IMR-90 (cell line): Measurements from ENCODE around the gene CAST. TPM values are rescaled to one million over a fixed set of nuclear protein-coding genes. Genes with fewer than 3 reads are reported as not detected.

ENCODE experiments used
- ATAC-seq: fragments of 200-7000 bp; cut with Tn5 transposase; 2 replicates; pipeline ENCODE4 v1.9.1; 2020; ENCODE audit warnings: low read depth, mild to moderate bottlenecking, moderate library complexity
- BruUV-seq: library from RNA; stranded (reverse); fragments of 400-500 nt; replicated peaks from 2 replicates; lab custom pipeline; 2021; lab: Mats Ljungman, UMichigan
- CTCF ChIA-PET: fragments of 300-600 bp; formaldehyde crosslinking; extraction: SDS; loops from one replicate; lab custom pipeline; 2021; ENCODE audit warnings: antibody characterized with exemption; lab: Yijun Ruan, JAX
- POLR2A ChIA-PET: fragments of 300-600 bp; sonication (Branson Sonifier 250); formaldehyde crosslinking; loops from one replicate; lab custom pipeline; 2022; ENCODE audit warnings: antibody characterized with exemption; ENCODE audit not compliant: unreplicated experiment; lab: Charles Lee
- DNase-seq: peaks from one replicate; pipeline ENCODE4 v3.0.0; 2013
- H2AFZ ChIP-seq: replicated peaks from 2 replicates; pipeline ENCODE3; 2013; ENCODE audit warnings: low read length, mild to moderate bottlenecking; ENCODE audit not compliant: poor library complexity
- H2AK5ac ChIP-seq: 2 replicates; pipeline ENCODE4 v1.6.1; 2013; ENCODE audit warnings: low read depth, low read length, inconsistent platforms
- H2AK9ac ChIP-seq: replicated peaks from 2 replicates; pipeline ENCODE3; 2013; ENCODE audit warnings: mild to moderate bottlenecking, low read depth, low read length, moderate library complexity; ENCODE audit not compliant: poor library complexity
- H2BK120ac ChIP-seq: 2 replicates; pipeline ENCODE4 v1.6.1; 2013; ENCODE audit warnings: low read depth, low read length, inconsistent platforms
- H2BK15ac ChIP-seq: 3 replicates; pipeline ENCODE4 v1.6.1; 2013; ENCODE audit warnings: low read depth, low read length, inconsistent platforms
- H2BK20ac ChIP-seq: 2 replicates; pipeline ENCODE4 v1.6.1; 2013; ENCODE audit warnings: low read depth, mild to moderate bottlenecking, inconsistent platforms, low read length, moderate library complexity
- H2BK5ac ChIP-seq: 2 replicates; pipeline ENCODE4 v1.6.1; 2013; ENCODE audit warnings: mild to moderate bottlenecking, low read depth, low read length, inconsistent platforms; ENCODE audit not compliant: poor library complexity, severe bottlenecking
- H3K14ac ChIP-seq: replicated peaks from 2 replicates; pipeline ENCODE4 v1.6.1; 2013; ENCODE audit warnings: low read depth, low read length, inconsistent platforms
- H3K18ac ChIP-seq: 2 replicates; pipeline ENCODE4 v1.6.1; 2013; ENCODE audit warnings: low read depth, low read length, control low read depth
- H3K23ac ChIP-seq: 2 replicates; pipeline ENCODE4 v1.6.1; 2013; ENCODE audit warnings: low read depth, low read length, inconsistent platforms
- H3K27ac ChIP-seq: 2 replicates; pipeline ENCODE4 v1.5.1; 2013; ENCODE audit warnings: mild to moderate bottlenecking, control low read depth, low read length; ENCODE audit not compliant: insufficient read depth
- H3K27me3 ChIP-seq: 2 replicates; pipeline ENCODE4 v1.6.1; 2013; ENCODE audit warnings: low read length; ENCODE audit not compliant: control insufficient read depth, insufficient read depth
- H3K36me3 ChIP-seq: 2 replicates; pipeline ENCODE4 v1.6.1; 2013; ENCODE audit warnings: low read length, mixed read lengths; ENCODE audit not compliant: control insufficient read depth, insufficient read depth
- H3K4ac ChIP-seq: 2 replicates; pipeline ENCODE4 v1.6.1; 2013; ENCODE audit warnings: low read depth, low read length, inconsistent platforms
- H3K4me1 ChIP-seq: 2 replicates; pipeline ENCODE4 v1.6.1; 2013; ENCODE audit warnings: low read length, mixed read lengths; ENCODE audit not compliant: control insufficient read depth, insufficient read depth
- H3K4me2 ChIP-seq: 2 replicates; pipeline ENCODE4 v1.6.1; 2013; ENCODE audit warnings: low read depth, mild to moderate bottlenecking, control low read depth, low read length, moderate library complexity
- H3K4me3 ChIP-seq: 2 replicates; pipeline ENCODE4 v1.5.1; 2013; ENCODE audit warnings: low read depth, mild to moderate bottlenecking, control low read depth, low read length, moderate library complexity; ENCODE audit not compliant: insufficient read depth
- H3K56ac ChIP-seq: 2 replicates; pipeline ENCODE4 v1.6.1; 2013; ENCODE audit warnings: low read length, inconsistent platforms; ENCODE audit not compliant: insufficient read depth; ENCODE audit errors: extremely low read depth
- H3K79me1 ChIP-seq, 2 experiments: 2 replicates each; pipeline ENCODE4 v1.6.1; 2013; ENCODE audit warnings: low read length in 2 of 2, inconsistent platforms in 1 of 2, low read depth in 1 of 2
- H3K9ac ChIP-seq: 2 replicates; pipeline ENCODE4 v1.6.1; 2013; ENCODE audit warnings: low read depth, low read length, control low read depth
- H3K9me1 ChIP-seq: 2 replicates; pipeline ENCODE4 v1.6.1; 2013; ENCODE audit warnings: low read length, inconsistent platforms; ENCODE audit not compliant: insufficient read depth
- H3K9me3 ChIP-seq: 2 replicates; pipeline ENCODE4 v1.6.1; 2013; ENCODE audit warnings: low read length; ENCODE audit not compliant: control insufficient read depth, insufficient read depth
- H4K20me1 ChIP-seq: 2 replicates; pipeline ENCODE4 v1.6.1; 2013; ENCODE audit warnings: low read length, inconsistent platforms; ENCODE audit not compliant: insufficient read depth
- H4K5ac ChIP-seq: 2 replicates; pipeline ENCODE4 v1.6.1; 2013; ENCODE audit warnings: mild to moderate bottlenecking, low read depth, low read length, control low read depth
- H4K8ac ChIP-seq, 2 experiments: 2 replicates each; pipeline ENCODE4 v1.6.1; 2013; ENCODE audit warnings: low read depth in 2 of 2, low read length in 2 of 2, control low read depth in 1 of 2, inconsistent platforms in 1 of 2
- H4K91ac ChIP-seq: 2 replicates; pipeline ENCODE4 v1.6.1; 2013; ENCODE audit warnings: low read depth, low read length, inconsistent platforms; ENCODE audit not compliant: insufficient read depth
- BHLHE40 ChIP-seq: fragments of 150-350 bp; IDR thresholded peaks from 2 replicates; pipeline ENCODE4 v1.6.1; 2016; ENCODE audit warnings: mild to moderate bottlenecking, low read depth, low read length
- CEBPB ChIP-seq: IDR thresholded peaks from 2 replicates; pipeline ENCODE4 v1.6.1; 2012; ENCODE audit warnings: low read depth, low read length, improper control_type of control experiment
- CHD1 ChIP-seq: IDR thresholded peaks from 2 replicates; pipeline ENCODE4 v1.6.1; 2012; ENCODE audit warnings: low read depth, low read length, improper control_type of control experiment
- FOS ChIP-seq: fragments of 150-350 bp; IDR thresholded peaks from 2 replicates; pipeline ENCODE4 v1.6.1; 2016; ENCODE audit warnings: low read depth, low read length
- MAFK ChIP-seq: IDR thresholded peaks from 2 replicates; pipeline ENCODE4 v1.6.1; 2012; ENCODE audit warnings: low read depth, low read length, improper control_type of control experiment
- MAZ ChIP-seq: IDR thresholded peaks from 2 replicates; pipeline ENCODE4 v1.6.1; 2012; ENCODE audit warnings: low read depth, mild to moderate bottlenecking, low read length, improper control_type of control experiment, moderate library complexity, borderline replicate concordance
- MXI1 ChIP-seq: IDR thresholded peaks from 2 replicates; pipeline ENCODE4 v1.6.1; 2012; ENCODE audit warnings: low read depth, mild to moderate bottlenecking, low read length, moderate library complexity, borderline replicate concordance
- NFE2L2 ChIP-seq: fragments of 150-350 bp; IDR thresholded peaks from 2 replicates; pipeline ENCODE4 v1.6.1; 2016; ENCODE audit warnings: low read depth, mild to moderate bottlenecking, low read length
- POLR2A ChIP-seq: IDR thresholded peaks from 2 replicates; pipeline ENCODE4 v1.6.1; 2012; ENCODE audit warnings: mild to moderate bottlenecking, low read depth, low read length
- RAD21 ChIP-seq: IDR thresholded peaks from 2 replicates; pipeline ENCODE4 v1.6.1; 2012; ENCODE audit warnings: low read length, improper control_type of control experiment
- RCOR1 ChIP-seq: IDR thresholded peaks from 2 replicates; pipeline ENCODE4 v1.6.1; 2012; ENCODE audit warnings: mild to moderate bottlenecking, low read length, improper control_type of control experiment; ENCODE audit not compliant: insufficient replicate concordance
- RFX5 ChIP-seq: IDR thresholded peaks from 2 replicates; pipeline ENCODE4 v1.8.0; 2012; ENCODE audit warnings: low read depth, mild to moderate bottlenecking, low read length, moderate library complexity
- SMC3 ChIP-seq: fragments of 150-350 bp; IDR thresholded peaks from 2 replicates; pipeline ENCODE4 v1.6.1; 2016; ENCODE audit warnings: low read depth, mild to moderate bottlenecking, antibody characterized with exemption, low read length, moderate library complexity
- WGBS, 2 experiments: methylation state at CpG; one replicate each; pipeline versions ENCODE4 v1.1.5 to v1.1.7; 2013; ENCODE audit warnings: missing lambda C conversion rate in 2 of 2; ENCODE audit not compliant: insufficient read length in 1 of 2; ENCODE audit errors: extremely low coverage in 2 of 2; 5-methylcytosine and 5-hydroxymethylcytosine counted together
- dilution Hi-C: fragments of 300-500 bp; cut with HindIII; formaldehyde crosslinking; loops from one replicate; pipeline ENCODE4 v1.14.3; 2018; ENCODE audit warnings: low sequenced_read_pairs; ENCODE audit not compliant: unreplicated experiment
- in situ Hi-C: fragments of 300-500 bp; cut with MboI; formaldehyde crosslinking; loops from 3 replicates; pipeline ENCODE4 v1.14.3; 2019; ENCODE audit warnings: low sequenced_read_pairs, inconsistent platforms, mixed read lengths
- intact Hi-C: fragments of 100-400 bp; cut with micrococcal nuclease; formaldehyde crosslinking; loops from 2 replicates; pipeline ENCODE4 v1.10.0; 2022
- polyA plus RNA-seq, 3 experiments: library from polyadenylated mRNA; depleted of rRNA; stranded (reverse); fragments of >200 nt; gene quantifications; 2 replicates each; pipeline ENCODE4 v1.2.3, GENCODE V29; 2012; ENCODE audit warnings: low replicate concordance in 1 of 3
- total RNA-seq: library from RNA; depleted of rRNA; stranded (reverse); fragments of >200 nt; gene quantifications from 2 replicates; pipeline ENCODE4 v1.2.3, GENCODE V29; 2012
- TF ChIP-seq, protein P1 (sequence below): conservative IDR thresholded peaks from 2 replicates; pipeline ENCODE4 v1.5.1; 2012; ENCODE audit warnings: mild to moderate bottlenecking, low read depth, low read length, improper control_type of control experiment
- TF ChIP-seq, protein P2 (sequence below): fragments of 150-350 bp; IDR thresholded peaks from 2 replicates; pipeline ENCODE4 v1.6.1; 2016; ENCODE audit warnings: low read depth, mild to moderate bottlenecking, low read length, moderate library complexity, borderline replicate concordance

CAST gene
- total and polyA plus RNA-seq, 2 of the 4 experiments (the other 2 are of a cell fraction) = 91.3 to 128 TPM

DNA sequence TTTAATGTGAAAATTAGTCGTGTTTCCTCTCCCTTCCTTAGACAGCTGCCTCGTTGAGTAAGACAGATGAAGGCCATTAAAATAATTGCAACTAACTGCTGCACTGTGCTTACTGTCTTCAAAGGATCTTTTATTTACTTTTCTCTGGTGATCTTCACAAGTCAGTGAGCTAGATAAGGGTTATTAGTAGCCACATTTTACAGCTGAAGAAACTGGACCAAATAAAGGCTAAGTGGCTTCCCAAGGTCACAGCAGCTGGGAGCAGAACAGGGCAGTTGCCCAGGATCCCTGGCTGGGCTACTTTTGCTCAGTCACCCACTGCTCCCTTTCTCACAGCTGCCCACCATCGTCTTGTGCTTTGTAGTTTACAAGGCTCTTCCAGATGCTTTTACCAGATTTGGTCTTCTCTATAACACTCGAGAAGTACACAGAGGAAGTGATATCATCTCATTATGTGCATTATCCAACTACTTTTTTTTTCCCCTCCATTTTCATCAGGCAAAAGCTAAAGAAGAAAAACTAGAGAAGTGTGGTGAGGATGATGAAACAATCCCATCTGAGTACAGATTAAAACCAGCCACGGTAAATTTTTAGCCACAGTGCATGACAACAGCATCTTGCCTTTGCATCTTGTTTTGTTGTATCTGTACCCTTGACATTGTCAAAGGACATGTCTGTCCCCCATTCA, 83.8 kb downstream of the CAST start:
- no CpG with 5 or more reads among the region's 5 CpGs for WGBS, 2 experiments
- no TSS peak for BruUV-seq
- Histone ChIP-seq H3K4me1 (peaks cover 6% of the 10 kb centered on the region), H3K9me1 (0 out of 2 replicates have a peak, but pooled peaks cover 4% of the 10 kb centered on the region), H4K20me1 (no peaks in the 10 kb centered on the region), H3K36me3 (peaks cover 47% of the 10 kb centered on the region), H3K14ac (no peak overlapping the region; the same call in 1 of the 2 replicates), H3K56ac (no peak overlapping the region), H2AK5ac (no peak overlapping the region), H3K4me3 (no peak overlapping the region), H3K4me2 (no peak overlapping the region), H4K8ac (0 out of 4 replicates have a peak overlapping the region, but pooled peaks of 1 of the 2 experiments have one; percentile 8), H2BK15ac (no peak overlapping the region), H3K27ac (no peak overlapping the region), H3K23ac (no peak overlapping the region; the same call in 1 of the 2 replicates), H4K5ac (no peak overlapping the region), H3K9me3 (no peaks in the 10 kb centered on the region), H2BK120ac (no peak overlapping the region), H2AK9ac (no peak overlapping the region), H2AFZ (no peak overlapping the region), H3K79me1 (peaks cover 4 to 19% of the 10 kb centered on the region in 2 experiments; a peak in 3 of 4 replicates), H2BK5ac (peak overlapping the region; percentile 0), H3K27me3 (no peaks in the 10 kb centered on the region), H3K4ac (no peak overlapping the region), H2BK20ac (no peak overlapping the region), H3K18ac (no peak overlapping the region), H4K91ac (no peak overlapping the region), H3K9ac (no peak overlapping the region)
- dilution Hi-C loops = no loop called here
- ChIA-PET CTCF (no interaction called here), POLR2A (no interaction called here)
- ATAC-seq = peak; percentile 17
- peak; percentile 39 for DNase-seq
- intact Hi-C loops = no loop called here
- in situ Hi-C loops = loop anchor here (10.0 kb wide), 2 partner anchors 131 to 401 kb away; no protein-coding TSS in a partner anchor
- TF ChIP-seq RAD21 (no peak), MAFK (no peak), CEBPB (no peak), FOS (no peak), NFE2L2 (no peak), SMC3 (no peak), MXI1 (no peak), POLR2A (no peak), MAZ (no peak), RFX5 (no peak), RCOR1 (no peak), CHD1 (no peak), BHLHE40 (no peak)
- TF ChIP-seq, protein P1, sequence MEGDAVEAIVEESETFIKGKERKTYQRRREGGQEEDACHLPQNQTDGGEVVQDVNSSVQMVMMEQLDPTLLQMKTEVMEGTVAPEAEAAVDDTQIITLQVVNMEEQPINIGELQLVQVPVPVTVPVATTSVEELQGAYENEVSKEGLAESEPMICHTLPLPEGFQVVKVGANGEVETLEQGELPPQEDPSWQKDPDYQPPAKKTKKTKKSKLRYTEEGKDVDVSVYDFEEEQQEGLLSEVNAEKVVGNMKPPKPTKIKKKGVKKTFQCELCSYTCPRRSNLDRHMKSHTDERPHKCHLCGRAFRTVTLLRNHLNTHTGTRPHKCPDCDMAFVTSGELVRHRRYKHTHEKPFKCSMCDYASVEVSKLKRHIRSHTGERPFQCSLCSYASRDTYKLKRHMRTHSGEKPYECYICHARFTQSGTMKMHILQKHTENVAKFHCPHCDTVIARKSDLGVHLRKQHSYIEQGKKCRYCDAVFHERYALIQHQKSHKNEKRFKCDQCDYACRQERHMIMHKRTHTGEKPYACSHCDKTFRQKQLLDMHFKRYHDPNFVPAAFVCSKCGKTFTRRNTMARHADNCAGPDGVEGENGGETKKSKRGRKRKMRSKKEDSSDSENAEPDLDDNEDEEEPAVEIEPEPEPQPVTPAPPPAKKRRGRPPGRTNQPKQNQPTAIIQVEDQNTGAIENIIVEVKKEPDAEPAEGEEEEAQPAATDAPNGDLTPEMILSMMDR = no peak
- TF ChIP-seq, protein P2, sequence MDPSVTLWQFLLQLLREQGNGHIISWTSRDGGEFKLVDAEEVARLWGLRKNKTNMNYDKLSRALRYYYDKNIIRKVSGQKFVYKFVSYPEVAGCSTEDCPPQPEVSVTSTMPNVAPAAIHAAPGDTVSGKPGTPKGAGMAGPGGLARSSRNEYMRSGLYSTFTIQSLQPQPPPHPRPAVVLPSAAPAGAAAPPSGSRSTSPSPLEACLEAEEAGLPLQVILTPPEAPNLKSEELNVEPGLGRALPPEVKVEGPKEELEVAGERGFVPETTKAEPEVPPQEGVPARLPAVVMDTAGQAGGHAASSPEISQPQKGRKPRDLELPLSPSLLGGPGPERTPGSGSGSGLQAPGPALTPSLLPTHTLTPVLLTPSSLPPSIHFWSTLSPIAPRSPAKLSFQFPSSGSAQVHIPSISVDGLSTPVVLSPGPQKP = no peak
